Suprapubic skin (tissue), 4 donors: ENCODE results near the gene LMF1. TPM values are rescaled to one million over a fixed set of nuclear protein-coding genes. Genes with fewer than 3 reads are reported as not detected.

Experiments
- DNase-seq, 2 donors: peaks; one replicate each; pipeline ENCODE4 v3.0.0-alpha.2; 2019; ENCODE audit warnings: low spot score in 2 of 2
- H3K27ac ChIP-seq: fragments of 200-600 bp; sonication (generic); one replicate; pipeline ENCODE4 v1.5.1; 2019
- H3K27me3 ChIP-seq: fragments of 200-600 bp; sonication (generic); one replicate; pipeline ENCODE4 v1.5.1; 2019
- H3K36me3 ChIP-seq: fragments of 200-600 bp; sonication (generic); one replicate; pipeline ENCODE4 v1.5.1; 2019
- H3K4me1 ChIP-seq: fragments of 200-600 bp; sonication (generic); one replicate; pipeline ENCODE4 v1.5.1; 2019
- H3K4me3 ChIP-seq: fragments of 200-600 bp; sonication (generic); one replicate; pipeline ENCODE4 v1.5.1; 2019; ENCODE audit warnings: mild to moderate bottlenecking
- H3K9me3 ChIP-seq: fragments of 200-600 bp; sonication (generic); one replicate; pipeline ENCODE4 v1.5.1; 2019
- CTCF ChIP-seq, 2 donors: fragments of 200-600 bp in 1 of 2; fragments of 450-650 bp in 1 of 2; sonication (generic) in 1 of 2; IDR thresholded peaks; one replicate each; pipeline ENCODE4 v1.5.1; 2016 to 2019; ENCODE audit warnings: antibody characterized with exemption in 2 of 2, mild to moderate bottlenecking in 1 of 2, moderate library complexity in 1 of 2
- EP300 ChIP-seq: sonication (generic); formaldehyde crosslinking; IDR thresholded peaks from one replicate; pipeline ENCODE4 v1.6.1; 2017; ENCODE audit warnings: antibody characterized with exemption
- POLR2A ChIP-seq, 2 donors: fragments of 450-650 bp; IDR thresholded peaks; one replicate each; pipeline ENCODE4 v1.6.1; 2017; ENCODE audit warnings: antibody characterized with exemption in 2 of 2, mild to moderate bottlenecking in 2 of 2, moderate library complexity in 2 of 2
- POLR2AphosphoS5 ChIP-seq, 3 donors: sonication (generic); formaldehyde crosslinking; IDR thresholded peaks; one replicate each; pipeline ENCODE4 v1.6.1; 2017; ENCODE audit warnings: antibody characterized with exemption in 3 of 3
- WGBS: methylation state at CpG from one replicate; pipeline ENCODE4 v1.1.5; 2018; 5-methylcytosine and 5-hydroxymethylcytosine counted together
- total RNA-seq, 4 donors: library from RNA; depleted of rRNA; stranded (reverse); fragments of >200 nt; gene quantifications; one replicate each; pipeline ENCODE4 v1.1.0, GENCODE V29; 2016

The LMF1 gene
- total RNA-seq, 4 donors from 2014 or later, result 32.1 to 117 (median 38.0) TPM

- Histone ChIP-seq H3K4me1 (no peaks in the 10 kb centered on the region), H3K27ac (no peak overlapping the region), H3K27me3 (no peaks in the 10 kb centered on the region)
Measured at GRCh38 chr16:872436-873242, 98.1 kb downstream of the LMF1 start.

DNA sequence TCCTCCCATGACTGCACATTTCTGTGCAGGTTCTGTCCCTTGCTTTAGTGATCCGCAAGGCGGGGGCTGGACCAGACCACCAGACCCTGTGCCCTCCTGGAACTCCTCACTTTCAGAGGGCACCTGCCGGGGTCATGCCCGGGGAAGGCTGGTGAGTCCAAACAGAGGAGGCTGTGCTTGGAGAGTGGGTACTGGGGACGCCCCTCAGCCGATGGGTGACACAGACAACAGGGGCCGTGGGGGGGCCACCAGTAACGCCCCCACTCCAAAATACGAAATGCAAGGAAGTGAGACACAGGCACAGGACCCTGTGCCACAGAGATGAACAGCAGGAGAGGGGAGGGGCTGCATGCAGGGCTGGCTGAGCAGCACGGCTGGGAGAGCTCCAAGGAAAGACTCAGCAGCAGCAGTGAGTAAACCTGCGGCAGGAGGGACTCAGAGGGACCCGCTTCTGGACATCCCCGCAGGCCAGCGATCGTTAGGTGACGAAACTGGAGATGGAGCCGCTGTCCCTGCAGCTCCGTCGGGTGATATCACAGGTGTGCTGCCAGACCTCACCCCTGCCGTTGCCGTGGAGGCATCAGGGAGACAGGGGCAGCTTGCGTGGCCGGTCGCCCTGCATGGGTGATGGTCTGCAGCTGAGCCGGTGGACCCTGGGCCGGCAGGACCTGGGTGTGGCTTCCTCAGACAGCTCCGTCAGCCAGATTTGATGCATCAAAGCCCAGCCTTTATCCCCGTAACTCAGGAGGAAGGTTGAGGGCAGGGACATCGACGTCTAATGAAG lies 99.0 kb downstream of the LMF1 start:
- Histone ChIP-seq H3K9me3 (no peaks in the 10 kb centered on the region), H3K4me1 (no peaks in the 10 kb centered on the region), H3K27ac (no peak overlapping the region), H3K36me3 (peaks cover 85% of the 10 kb centered on the region), H3K4me3 (no peak overlapping the region), H3K27me3 (no peaks in the 10 kb centered on the region)
- 97% methylated on average over 23 of the region's 30 CpGs for WGBS
- DNase-seq, result no peak
- TF ChIP-seq POLR2AphosphoS5 (IDR thresholded peaks at IDR 0.05), result no peak
- no peak for TF ChIP-seq EP300
- TF ChIP-seq CTCF (IDR thresholded peaks at IDR 0.05), result no peak
- TF ChIP-seq POLR2A (IDR thresholded peaks at IDR 0.05), result no peak

More at GRCh38 chr16:872436-873242, 98.1 kb downstream of the LMF1 start:
- no peak for DNase-seq
- no peak overlapping the region for H3K4me3 ChIP-seq
- H3K36me3 ChIP-seq, result peaks cover 76% of the 10 kb centered on the region
- no peaks in the 10 kb centered on the region for H3K9me3 ChIP-seq
- no peak for TF ChIP-seq POLR2A (IDR thresholded peaks at IDR 0.05)
- no peak for TF ChIP-seq EP300
- TF ChIP-seq CTCF (IDR thresholded peaks at IDR 0.05), result no peak
- no peak for TF ChIP-seq POLR2AphosphoS5 (IDR thresholded peaks at IDR 0.05)
- WGBS, result 97% methylated on average over 15 of the region's 23 CpGs

DNA sequence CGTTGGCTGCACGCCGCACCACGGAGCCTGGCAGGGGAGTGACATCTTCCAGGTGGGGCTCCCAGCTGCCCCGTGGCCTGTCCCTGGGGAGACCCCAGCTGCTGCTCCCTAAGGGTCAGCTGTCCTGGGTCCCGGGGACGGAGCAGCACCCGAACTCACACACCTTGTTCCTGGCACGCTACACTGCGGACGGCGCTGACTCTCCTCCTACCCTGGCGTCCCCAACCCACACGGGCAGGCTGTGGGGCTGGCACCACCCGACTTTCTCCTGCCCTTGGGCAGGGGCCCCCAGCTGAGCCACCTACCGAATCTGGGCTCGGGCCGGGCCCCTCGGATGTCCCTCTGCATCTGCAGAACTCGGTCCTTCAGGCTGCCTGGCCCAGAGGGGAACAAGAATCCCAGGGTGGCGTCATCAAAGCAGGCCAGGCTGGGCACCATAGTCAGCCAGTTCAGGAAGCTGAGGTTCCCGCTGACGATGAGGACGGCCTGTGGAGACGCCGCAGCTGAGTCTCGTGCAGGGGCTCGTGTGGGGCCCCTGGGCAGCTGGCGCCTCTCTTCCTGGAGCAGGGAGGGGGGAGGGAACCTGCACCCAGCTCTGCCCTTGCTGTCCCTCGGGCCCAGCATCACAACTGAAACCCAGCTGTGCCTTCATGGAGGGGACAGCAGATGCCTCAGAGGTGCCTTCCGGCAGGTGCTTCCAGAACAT lies 99.8 kb downstream of the LMF1 start:
- Histone ChIP-seq H3K9me3 (no peaks in the 10 kb centered on the region), H3K4me3 (no peak overlapping the region), H3K27me3 (no peaks in the 10 kb centered on the region), H3K4me1 (no peaks in the 10 kb centered on the region), H3K36me3 (peaks cover 87% of the 10 kb centered on the region), H3K27ac (no peak overlapping the region)
- TF ChIP-seq EP300 (no peak), CTCF (IDR thresholded peaks at IDR 0.05) (no peak), POLR2AphosphoS5 (IDR thresholded peaks at IDR 0.05) (no peak), POLR2A (IDR thresholded peaks at IDR 0.05) (no peak)
- WGBS, result 91% methylated on average over 15 of the region's 31 CpGs
- DNase-seq, result no peak

GRCh38 chr16:869823-870641 lies 100.8 kb downstream of the LMF1 start:
- H3K27ac ChIP-seq, result no peak overlapping the region
- no peaks in the 10 kb centered on the region for H3K27me3 ChIP-seq
- no peak for TF ChIP-seq POLR2AphosphoS5 (IDR thresholded peaks at IDR 0.05)
- TF ChIP-seq POLR2A (IDR thresholded peaks at IDR 0.05), result no peak
- TF ChIP-seq EP300, result no peak
- TF ChIP-seq CTCF (IDR thresholded peaks at IDR 0.05), result no peak
- H3K36me3 ChIP-seq, result peaks cover 77% of the 10 kb centered on the region
- DNase-seq, result no peak
- H3K9me3 ChIP-seq, result no peaks in the 10 kb centered on the region
- H3K4me1 ChIP-seq, result no peaks in the 10 kb centered on the region
- 95% methylated on average over 18 of the region's 32 CpGs for WGBS
- no peak overlapping the region for H3K4me3 ChIP-seq
